K562 (cell line): ENCODE results near the gene ALG8. TPM values are rescaled to one million over a fixed set of nuclear protein-coding genes. Genes with fewer than 3 reads are reported as not detected.

Source experiments
- ATAC-seq: fragments of 200-7000 bp; cut with Tn5 transposase; 3 replicates; pipeline ENCODE4 v1.9.1; 2020; ENCODE audit warnings: moderate library complexity
- BruUV-seq: library from RNA; stranded (reverse); fragments of 400-500 nt; replicated peaks from 2 replicates; lab custom pipeline; 2021; lab: Mats Ljungman, UMichigan
- CTCF ChIA-PET: fragments of 300-600 bp; formaldehyde crosslinking; extraction: SDS; loops from one replicate; lab custom pipeline; 2021; ENCODE audit warnings: low intra/inter-chr PET ratio; lab: Yijun Ruan, JAX
- POLR2A ChIA-PET: fragments of 300-600, 350-650 bp; sonication (Branson Sonifier 250); formaldehyde crosslinking; extraction: SDS; loops from one replicate; lab custom pipeline; 2021; ENCODE audit warnings: antibody characterized with exemption, inconsistent platforms; lab: Yijun Ruan, JAX
- DNase-seq, 4 experiments: peaks; one replicate each; pipeline versions ENCODE4 v3.0.0 to v3.0.0-alpha.2; 2011 to 2018; ENCODE audit warnings: low spot score in 3 of 4, mixed read lengths in 3 of 4; ENCODE audit errors: extremely low read depth in 1 of 4
- FAIRE-seq: peaks from 2 replicates; lab custom pipeline; 2011; peaks lifted over from hg19 to GRCh38; lab: Jason Lieb, UNC
- H2AFZ ChIP-seq: 2 replicates; pipeline ENCODE4 v1.6.0; 2011; ENCODE audit warnings: low read depth, low read length, control low read depth, inconsistent platforms
- H3K27ac ChIP-seq: fragments of 200-600 bp; 3 replicates; pipeline ENCODE4 v1.8.0; 2011; ENCODE audit warnings: low read depth, mild to moderate bottlenecking, control low read depth, inconsistent platforms, low read length, moderate library complexity, mixed read lengths; ENCODE audit errors: extremely low read depth
- H3K27me3 ChIP-seq, 2 experiments: fragments of 300-600 bp in 1 of 2; 2 replicates in 1 of 2; 3 replicates in 1 of 2; pipeline versions ENCODE4 v1.6.0 to v1.8.0; 2011; ENCODE audit warnings: inconsistent platforms in 2 of 2, low read length in 2 of 2, mild to moderate bottlenecking in 1 of 2, mixed read lengths in 1 of 2, moderate library complexity in 1 of 2; ENCODE audit not compliant: control insufficient read depth in 2 of 2, insufficient read depth in 2 of 2
- H3K36me3 ChIP-seq: fragments of 300-600 bp; 3 replicates; pipeline ENCODE4 v1.8.0; 2011; ENCODE audit warnings: mild to moderate bottlenecking, low read length, inconsistent platforms; ENCODE audit not compliant: control insufficient read depth, insufficient read depth
- H3K4me1 ChIP-seq, 2 experiments: fragments of 200-600 bp in 1 of 2; replicated peaks in 1 of 2; 2 replicates in 1 of 2; 3 replicates in 1 of 2; pipeline versions ENCODE4 v1.5.1 to v1.8.0; 2011; ENCODE audit warnings: inconsistent platforms in 2 of 2, low read length in 2 of 2, mild to moderate bottlenecking in 1 of 2, mixed read lengths in 1 of 2, moderate library complexity in 1 of 2; ENCODE audit not compliant: control insufficient read depth in 2 of 2, insufficient read depth in 2 of 2
- H3K4me2 ChIP-seq: 2 replicates; pipeline ENCODE4 v1.6.1; 2011; ENCODE audit warnings: low read length, control low read depth, inconsistent platforms, mixed read lengths; ENCODE audit not compliant: insufficient read depth
- H3K4me3 ChIP-seq: fragments of 200-600 bp; sonication (generic), shearing (Covaris generic); 2 replicates; pipeline ENCODE4 v1.5.1; 2016; ENCODE audit warnings: control low read depth, inconsistent platforms
- H3K79me2 ChIP-seq: fragments of 200-600 bp; 3 replicates; pipeline ENCODE4 v1.8.0; 2011; ENCODE audit warnings: low read length, inconsistent platforms; ENCODE audit not compliant: control insufficient read depth, insufficient read depth
- H3K9ac ChIP-seq, 2 experiments: 2 replicates each; pipeline versions ENCODE4 v1.6.0 to v1.6.1; 2011; ENCODE audit warnings: low read depth in 2 of 2, low read length in 2 of 2, control low read depth in 1 of 2, inconsistent platforms in 1 of 2, mild to moderate bottlenecking in 1 of 2, mixed read lengths in 1 of 2; ENCODE audit not compliant: insufficient read depth in 1 of 2
- H3K9me1 ChIP-seq: one replicate; pipeline ENCODE4 v1.6.0; 2011; ENCODE audit warnings: inconsistent platforms, mild to moderate bottlenecking, low read length, moderate library complexity; ENCODE audit not compliant: control insufficient read depth, insufficient read depth
- H3K9me3 ChIP-seq: replicated peaks from 2 replicates; pipeline ENCODE4 v1.5.1; 2011; ENCODE audit warnings: low read depth, low read length, inconsistent platforms; ENCODE audit not compliant: control insufficient read depth, insufficient read depth
- H4K20me1 ChIP-seq: replicated peaks from 2 replicates; pipeline ENCODE4 v1.6.1; 2011; ENCODE audit warnings: low read length, inconsistent platforms, mixed read lengths; ENCODE audit not compliant: control insufficient read depth, insufficient read depth
- CHCHD3 ChIP-seq: fragments of 250-450 bp; sonication (Bioruptor Pico); IDR thresholded peaks from 2 replicates; pipeline ENCODE4 v2.1.2; 2022; ENCODE audit warnings: mild to moderate bottlenecking
- E2F1 ChIP-seq: sonication (generic); formaldehyde crosslinking; IDR thresholded peaks from 2 replicates; pipeline ENCODE4 v1.8.1; 2023; ENCODE audit warnings: mild to moderate bottlenecking, missing genetic modification reagents, moderate library complexity
- ERF ChIP-seq: fragments of 450-650 bp; formaldehyde crosslinking; IDR thresholded peaks from 2 replicates; pipeline ENCODE4 v1.4.0; 2020; ENCODE audit warnings: mild to moderate bottlenecking, mixed read lengths
- ETV6 ChIP-seq, 3 experiments: fragments of 150-350 bp in 1 of 3; sonication (generic) in 1 of 3; formaldehyde crosslinking in 1 of 3; IDR thresholded peaks; 2 replicates each; pipeline versions ENCODE4 v1.6.1 to v1.8.0; 2014 to 2022; ENCODE audit warnings: borderline replicate concordance in 2 of 3, low read depth in 2 of 3, antibody characterized with exemption in 1 of 3, low read length in 1 of 3, mild to moderate bottlenecking in 1 of 3, missing genetic modification reagents in 1 of 3
- ID3 ChIP-seq, 2 experiments: fragments of 250-450 bp in 1 of 2; fragments of 450-650 bp in 1 of 2; sonication (Bioruptor Pico) in 1 of 2; IDR thresholded peaks; 2 replicates each; pipeline versions ENCODE4 v1.6.1 to v1.8.0; 2016 to 2021; ENCODE audit warnings: mild to moderate bottlenecking in 2 of 2, moderate library complexity in 2 of 2, missing compliant biosample characterization in 1 of 2, missing genetic modification characterization in 1 of 2
- MTA2 ChIP-seq: fragments of 450-650 bp; IDR thresholded peaks from 2 replicates; pipeline ENCODE4 v1.6.1; 2016; ENCODE audit warnings: low read depth
- NR0B1 ChIP-seq: fragments of 450-650 bp; IDR thresholded peaks from one replicate; pipeline ENCODE4 v1.6.1; 2018; ENCODE audit warnings: mild to moderate bottlenecking, moderate library complexity; ENCODE audit not compliant: partially characterized antibody
- NRF1 ChIP-seq, 2 experiments: fragments of 450-650 bp; IDR thresholded peaks in 1 of 2; conservative IDR thresholded peaks in 1 of 2; 2 replicates each; pipeline ENCODE4 v1.6.1; 2014; ENCODE audit warnings: mild to moderate bottlenecking in 2 of 2
- PHF20 ChIP-seq: fragments of 450-650 bp; IDR thresholded peaks from 2 replicates; pipeline ENCODE4 v1.6.1; 2018; ENCODE audit not compliant: partially characterized antibody
- SIN3B ChIP-seq: fragments of 450-650 bp; IDR thresholded peaks from 2 replicates; pipeline ENCODE4 v1.6.1; 2017; ENCODE audit warnings: low read depth, mild to moderate bottlenecking, moderate library complexity
- SRF ChIP-seq, 2 experiments: fragments of 250-450, 450-650 bp in 1 of 2; sonication (Bioruptor Pico) in 1 of 2; sonication (generic) in 1 of 2; formaldehyde crosslinking; IDR thresholded peaks; 2 replicates each; pipeline versions ENCODE4 v1.5.0 to v1.5.1; 2020 to 2022; ENCODE audit warnings: mild to moderate bottlenecking in 1 of 2, missing genetic modification reagents in 1 of 2
- U2AF1 ChIP-seq: fragments of 200-400 bp; formaldehyde crosslinking; optimal IDR thresholded peaks from 2 replicates; pipeline ENCODE3; 2017; ENCODE audit warnings: mild to moderate bottlenecking, low read depth, low read length, moderate library complexity
- VEZF1 ChIP-seq: fragments of 200-800 bp; sonication (Bioruptor generic); IDR thresholded peaks from 2 replicates; pipeline ENCODE4 v1.6.1; 2017; ENCODE audit warnings: missing genetic modification characterization, missing compliant biosample characterization
- ZNF444 ChIP-seq: fragments of 250-450 bp; sonication (Bioruptor Pico); IDR thresholded peaks from 2 replicates; pipeline ENCODE4 v1.4.0; 2020; ENCODE audit warnings: mild to moderate bottlenecking, moderate library complexity
- WGBS: fragments of 100-300 bp; shearing (Covaris generic); methylation state at CpG from one replicate; pipeline ENCODE4 v1.1.6; 2016; ENCODE audit warnings: low coverage, mixed read lengths; ENCODE audit not compliant: insufficient coverage; ENCODE audit errors: missing lambda C conversion rate; 5-methylcytosine and 5-hydroxymethylcytosine counted together
- in situ Hi-C: fragments of 300-500 bp; cut with MboI; formaldehyde crosslinking; loops from 4 replicates; pipeline ENCODE4 v1.15.0; 2018; ENCODE audit warnings: inconsistent platforms, mixed read lengths
- intact Hi-C: fragments of 100-400 bp; cut with micrococcal nuclease; formaldehyde crosslinking; loops from 2 replicates; pipeline ENCODE4 v1.14.2; 2022
- polyA plus RNA-seq, 8 experiments: library from polyadenylated mRNA; depleted of rRNA in 4 of 8; stranded (reverse) in 5 of 8; unstranded in 3 of 8; fragments of >200 nt; fragmentation: Nextera tagmentation in 2 of 8; fragmentation: Illumina TruSeq in 1 of 8; extraction: Ambion mirVana in 2 of 8; extraction: Trizol in 1 of 8; gene quantifications; 2 replicates each; pipeline versions ENCODE4 v1.2.1 to v1.2.3, GENCODE V29; 2011 to 2014; ENCODE audit warnings: inconsistent platforms in 1 of 8, missing spikeins in 1 of 8
- total RNA-seq, 7 experiments: library from RNA; depleted of rRNA in 6 of 7; stranded (reverse); fragments of >200 nt in 6 of 7; fragmentation: Illumina TruSeq in 2 of 7; extraction: Trizol in 2 of 7; gene quantifications; 2 replicates each; pipeline versions ENCODE4 v1.2.1 to v1.2.3, GENCODE V29; 2011 to 2021; ENCODE audit warnings: low replicate concordance in 1 of 7

Gene ALG8
- total and polyA plus RNA-seq, 9 of the 15 experiments (the other 6 are each of a cell fraction or from before 2014, with no cell fraction given) = 59.3 to 189 (median 106) TPM

GRCh38 chr11:78110830-78111229 is 28.6 kb downstream of the ALG8 start (continued):
- TF ChIP-seq NRF1 (conservative IDR thresholded peaks at IDR 0.05 in 1 of 2, IDR thresholded peaks at IDR 0.05 in 1 of 2) (no peak), NR0B1 (no peak), ERF (no peak), MTA2 (no peak), ID3 (CRISPR knock-in tag; IDR thresholded peaks at IDR 0.05) (no peak), ID3 (tag; IDR thresholded peaks at IDR 0.05) (no peak), SRF (CRISPR knock-in tag; IDR thresholded peaks at IDR 0.05) (no peak)

GRCh38 chr11:78110351-78110750 is 29.1 kb downstream of the ALG8 start:
- peaks cover 58% of the 10 kb centered on the region for H3K36me3 ChIP-seq
- H3K9me3 ChIP-seq = no peaks in the 10 kb centered on the region
- H3K27me3 ChIP-seq = no peaks in the 10 kb centered on the region
- 86% methylated on average over 5 of the region's 5 CpGs for WGBS
- FAIRE-seq = no peak
- intact Hi-C loops = no loop called here
- in situ Hi-C loops = no loop called here
- ChIA-PET CTCF (no interaction called here), POLR2A (interaction anchor here (0.9 kb wide), 1 partner anchor 11 kb away, joined by 4 read pairs; no protein-coding TSS in a partner anchor)
- no peak for ATAC-seq
- H2AFZ ChIP-seq = no peak overlapping the region
- no peaks in the 10 kb centered on the region for H3K79me2 ChIP-seq
- DNase-seq = no peak
- H4K20me1 ChIP-seq = no peaks in the 10 kb centered on the region
- H3K4me2 ChIP-seq = no peak overlapping the region
- no peak overlapping the region for H3K4me3 ChIP-seq
- BruUV-seq = no TSS peak
- H3K4me1 ChIP-seq = no peaks in the 10 kb centered on the region
- no peaks in the 10 kb centered on the region for H3K9me1 ChIP-seq
- no peak overlapping the region for H3K9ac ChIP-seq
- no peak overlapping the region for H3K27ac ChIP-seq
- no peak for TF ChIP-seq U2AF1
- no peak for TF ChIP-seq ZNF444 (CRISPR knock-in tag)
- TF ChIP-seq VEZF1 (CRISPR knock-in tag) = no peak
- TF ChIP-seq PHF20 = no peak
- TF ChIP-seq ETV6 (IDR thresholded peaks at IDR 0.05; ENCODE audit: borderline replicate concordance in 1 of 2, low read depth in 2 of 2, low read length in 1 of 2) = no peak
- no peak for TF ChIP-seq ETV6 (CRISPR knock-in tag; IDR thresholded peaks at IDR 0.05; ENCODE audit: borderline replicate concordance)
- TF ChIP-seq CHCHD3 (CRISPR knock-in tag) = no peak
- no peak for TF ChIP-seq E2F1
- TF ChIP-seq SIN3B = no peak
- TF ChIP-seq, all 486 proteins: peak for 0
